GM10266 (cell line): ENCODE results near the gene KRT36.

ENCODE experiments used
- DNase-seq: peaks from one replicate; pipeline ENCODE4 v3.0.0; 2012; ENCODE audit errors: extremely low spot score
- CTCF ChIP-seq: IDR thresholded peaks from 2 replicates; pipeline ENCODE4 v1.5.1; 2012; ENCODE audit warnings: mild to moderate bottlenecking, low read depth; ENCODE audit not compliant: control insufficient read depth, insufficient read depth; ENCODE audit errors: missing control alignments

The KRT36 gene

GRCh38 chr17:41528959-41529353 is 39.2 kb upstream of the KRT36 start:
- TF ChIP-seq CTCF = no peak
- DNase-seq = no peak

GRCh38 chr17:41527063-41528023 is 37.6 kb upstream of the KRT36 start:
- no peak for TF ChIP-seq CTCF
- no peak for DNase-seq

- TF ChIP-seq CTCF = no peak
- no peak for DNase-seq
Observed at GRCh38 chr17:41524261-41524660, 34.6 kb upstream of the KRT36 start.

- DNase-seq = no peak
- TF ChIP-seq CTCF = no peak
Observed at GRCh38 chr17:41523787-41524186, 34.1 kb upstream of the KRT36 start.

GRCh38 chr17:41523225-41523593 is 33.5 kb upstream of the KRT36 start:
- no peak for TF ChIP-seq CTCF
- DNase-seq = no peak

GRCh38 chr17:41522301-41523224 is 32.9 kb upstream of the KRT36 start:
- no peak for TF ChIP-seq CTCF
- DNase-seq = no peak

- DNase-seq = no peak
- TF ChIP-seq CTCF = no peak
Observed at GRCh38 chr17:41521574-41522261, 32.0 kb upstream of the KRT36 start.
